Measurements from ENCODE around the gene GSK3B. TPM values are rescaled to one million over a fixed set of nuclear protein-coding genes. Genes with fewer than 3 reads are reported as not detected.
"Not testable (repeated sequence)": the region's sequence is repeated elsewhere in the genome, so short reads cannot be mapped to it uniquely, and the experiment has no call there.

Gene GSK3B
- polyA plus RNA-seq, 4 donors, result 13.5 to 32.2 (median 21.2) TPM

DNA sequence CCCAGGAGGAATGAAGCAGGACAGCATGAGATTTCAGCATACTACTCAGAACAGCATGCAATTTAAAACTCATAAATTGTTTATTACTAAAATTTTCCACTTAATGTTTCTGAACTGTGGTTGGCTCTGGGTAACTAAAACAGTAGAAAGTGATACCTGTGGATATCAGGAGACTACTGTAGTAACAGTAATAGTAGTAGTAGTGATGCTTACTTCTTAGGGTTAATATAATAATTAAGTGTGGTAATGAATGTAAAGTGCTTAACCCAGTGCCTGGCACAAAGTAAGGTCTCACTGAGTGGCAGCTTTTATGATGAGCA lies 195.1 kb downstream of the GSK3B start:
- Histone ChIP-seq H3K4me3 (ENCODE audit: low read depth in 1 of 3, low read length in 3 of 3) (no peak overlapping the region), H3K4me1 (ENCODE audit: control insufficient read depth in 3 of 3, insufficient read depth in 2 of 3, low read depth in 1 of 3, low read length in 2 of 3) (no peaks in the 10 kb centered on the region), H3K36me3 (ENCODE audit: control insufficient read depth in 3 of 3, insufficient read depth in 2 of 3, low read depth in 1 of 3, low read length in 3 of 3) (peaks cover 0 to 11% (median 4%) of the 10 kb centered on the region in 3 donors), H3K27me3 (ENCODE audit: control insufficient read depth in 3 of 3, insufficient read depth in 3 of 3, low read length in 3 of 3) (no peaks in the 10 kb centered on the region), H3K27ac (ENCODE audit: low read depth in 1 of 3, low read length in 2 of 3) (no peak overlapping the region), H3K9me3 (ENCODE audit: control insufficient read depth in 2 of 2, insufficient read depth in 1 of 2, low read depth in 1 of 2, low read length in 1 of 2) (peaks cover 0 to 4% of the 10 kb centered on the region in 2 donors)
- no peak for FAIRE-seq
- no peak for DNase-seq

DNA sequence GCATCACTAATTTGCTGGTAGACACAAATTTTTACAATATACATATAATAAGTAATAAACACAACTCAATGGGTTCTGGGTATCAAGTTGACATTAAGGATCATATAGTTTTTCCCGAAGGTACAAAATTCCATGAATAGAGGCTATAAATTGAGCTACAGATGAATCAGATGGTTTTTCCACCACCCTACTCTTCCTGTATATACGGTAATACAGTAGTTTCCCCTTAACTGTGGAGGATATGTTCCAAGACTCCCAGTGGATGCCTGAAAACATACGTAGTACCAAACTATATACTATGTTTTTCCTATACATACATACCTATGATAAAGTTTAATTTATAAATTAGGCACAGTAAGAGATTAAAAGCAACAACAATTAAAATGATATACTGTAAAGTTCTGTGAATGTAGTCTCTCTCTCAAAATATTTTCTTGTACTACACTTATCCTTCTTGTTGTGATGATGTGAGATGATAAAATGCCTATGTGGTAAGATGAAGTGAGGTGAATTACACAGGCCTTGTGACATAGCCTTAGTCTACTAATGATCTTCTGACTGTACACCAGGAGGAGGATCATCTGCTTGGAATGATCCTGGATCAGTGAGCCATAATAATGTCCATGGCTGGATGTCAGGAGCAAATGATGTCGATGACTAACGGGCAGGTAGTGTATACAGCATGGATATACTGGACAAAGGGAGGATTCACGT lies 195.6 kb downstream of the GSK3B start:
- no peak overlapping the region for H3K4me3 ChIP-seq (ENCODE audit: low read depth in 1 of 3, low read length in 3 of 3)
- H3K9me3 ChIP-seq (ENCODE audit: control insufficient read depth in 2 of 2, insufficient read depth in 1 of 2, low read depth in 1 of 2, low read length in 1 of 2), result peaks cover 0 to 4% of the 10 kb centered on the region in 2 donors
- DNase-seq (no peak), FAIRE-seq (no peak)
- WGBS, 3 donors, result 96 to 97% (median 97%) methylated on average over 6 of the region's 6 CpGs
- no peaks in the 10 kb centered on the region for H3K4me1 ChIP-seq (ENCODE audit: control insufficient read depth in 3 of 3, insufficient read depth in 2 of 3, low read depth in 1 of 3, low read length in 2 of 3)
- H3K27me3 ChIP-seq (ENCODE audit: control insufficient read depth in 3 of 3, insufficient read depth in 3 of 3, low read length in 3 of 3), result no peaks in the 10 kb centered on the region
- peaks cover 0 to 11% (median 4%) of the 10 kb centered on the region in 3 donors for H3K36me3 ChIP-seq (ENCODE audit: control insufficient read depth in 3 of 3, insufficient read depth in 2 of 3, low read depth in 1 of 3, low read length in 3 of 3)
- H3K27ac ChIP-seq (ENCODE audit: low read depth in 1 of 3, low read length in 2 of 3), result no peak overlapping the region

DNA sequence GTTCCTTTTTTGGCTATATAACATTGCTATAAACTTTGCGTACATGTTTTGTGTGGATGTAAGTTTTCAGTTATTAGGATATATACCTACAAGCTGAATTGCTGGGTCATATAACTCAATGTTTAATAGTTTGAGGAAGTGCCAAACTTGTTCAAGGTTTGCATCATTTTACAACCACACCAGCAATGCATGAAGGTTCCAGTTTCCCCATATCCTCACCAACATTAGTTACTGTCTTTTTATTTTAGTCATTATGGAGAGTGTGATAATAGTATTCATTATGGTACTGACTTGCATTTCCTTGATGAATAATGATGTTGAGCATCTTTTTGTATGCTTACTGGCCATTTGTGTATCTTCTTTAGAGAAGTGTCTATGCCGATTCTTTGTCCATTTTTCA lies 200.1 kb downstream of the GSK3B start:
- Histone ChIP-seq H3K4me1 (ENCODE audit: control insufficient read depth in 3 of 3, insufficient read depth in 2 of 3, low read depth in 1 of 3, low read length in 2 of 3) (no peaks in the 10 kb centered on the region), H3K4me3 (ENCODE audit: low read depth in 1 of 3, low read length in 3 of 3) (no peak overlapping the region), H3K27ac (ENCODE audit: low read depth in 1 of 3, low read length in 2 of 3) (no peak overlapping the region), H3K9me3 (ENCODE audit: control insufficient read depth in 2 of 2, insufficient read depth in 1 of 2, low read depth in 1 of 2, low read length in 1 of 2) (peaks cover 0 to 4% of the 10 kb centered on the region in 2 donors), H3K27me3 (ENCODE audit: control insufficient read depth in 3 of 3, insufficient read depth in 3 of 3, low read length in 3 of 3) (no peaks in the 10 kb centered on the region), H3K36me3 (ENCODE audit: control insufficient read depth in 3 of 3, insufficient read depth in 2 of 3, low read depth in 1 of 3, low read length in 3 of 3) (peaks cover 0 to 7% (median 4%) of the 10 kb centered on the region in 3 donors)
- FAIRE-seq, result no peak
- 92 to 100% (median 97%) methylated on average over 2 of the region's 2 CpGs for WGBS, 3 donors
- no peak for DNase-seq

DNA sequence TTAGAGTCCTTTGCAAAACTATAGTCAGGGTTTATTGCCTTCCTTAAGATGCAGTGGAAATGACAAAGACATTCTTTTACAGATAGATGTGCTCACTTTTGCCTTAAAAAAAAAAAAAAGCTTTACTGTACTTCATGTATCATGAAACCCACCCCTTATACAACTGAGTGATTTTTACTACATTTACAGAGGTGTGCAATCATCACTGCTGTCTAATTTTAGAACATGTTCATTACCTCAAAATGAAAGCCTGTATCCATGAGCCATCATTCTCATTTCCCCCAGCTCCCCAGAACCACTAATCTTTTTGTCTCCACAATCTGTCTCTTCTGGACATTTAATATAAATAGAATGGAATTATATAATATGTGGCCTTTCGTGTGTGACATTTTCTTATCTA lies 200.5 kb downstream of the GSK3B start:
- Histone ChIP-seq H3K4me1 (ENCODE audit: control insufficient read depth in 3 of 3, insufficient read depth in 2 of 3, low read depth in 1 of 3, low read length in 2 of 3) (no peaks in the 10 kb centered on the region), H3K36me3 (ENCODE audit: control insufficient read depth in 3 of 3, insufficient read depth in 2 of 3, low read depth in 1 of 3, low read length in 3 of 3) (peaks cover 0 to 8% (median under 1%) of the 10 kb centered on the region in 3 donors), H3K9me3 (ENCODE audit: control insufficient read depth in 2 of 2, insufficient read depth in 1 of 2, low read depth in 1 of 2, low read length in 1 of 2) (peaks cover 0 to 8% of the 10 kb centered on the region in 2 donors), H3K4me3 (ENCODE audit: low read depth in 1 of 3, low read length in 3 of 3) (no peak overlapping the region), H3K27ac (ENCODE audit: low read depth in 1 of 3, low read length in 2 of 3) (no peak overlapping the region), H3K27me3 (ENCODE audit: control insufficient read depth in 3 of 3, insufficient read depth in 3 of 3, low read length in 3 of 3) (no peaks in the 10 kb centered on the region)
- 74 to 86% (median 77%) methylated on average over 1 of the region's 1 CpG for WGBS, 3 donors
- FAIRE-seq (no peak), DNase-seq (no peak)

DNA sequence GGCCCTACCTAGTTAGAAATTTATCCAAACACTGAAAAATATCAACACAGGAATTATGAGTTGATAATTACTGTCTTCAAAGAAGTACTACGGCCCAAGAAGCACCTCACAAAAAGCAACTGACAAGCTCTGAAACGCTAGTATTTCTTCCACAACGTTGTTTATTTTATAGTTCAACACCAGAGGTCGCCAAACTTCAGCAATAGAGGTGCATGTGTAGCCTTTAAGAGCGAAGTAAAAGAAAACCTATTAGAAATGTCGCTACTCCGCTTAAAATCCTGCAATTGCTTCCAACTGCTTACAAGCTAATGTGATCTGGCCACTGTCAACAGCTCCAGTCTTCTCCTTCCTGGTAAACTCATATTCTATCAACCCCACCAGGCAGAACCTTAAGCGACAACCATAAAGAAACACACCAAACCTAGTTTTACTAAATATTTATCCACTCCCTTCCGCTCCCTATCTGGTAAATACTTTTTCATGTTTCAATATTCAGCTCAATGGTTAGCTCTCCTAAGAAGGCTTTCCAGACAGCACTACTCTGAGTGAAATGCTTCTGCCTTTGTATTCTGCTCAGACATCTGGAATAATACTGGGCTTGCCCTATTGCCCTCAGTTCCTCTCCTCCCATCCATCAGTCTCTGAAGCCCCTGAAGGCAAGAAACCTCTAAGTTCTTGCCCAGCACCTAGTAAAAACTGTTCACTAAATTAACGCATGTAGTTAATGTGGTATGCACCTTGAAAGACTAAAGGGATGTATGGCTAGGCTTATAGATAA lies 202.1 kb downstream of the GSK3B start:
- DNase-seq (peak; percentile 75 to 80), FAIRE-seq (no peak)
- no peaks in the 10 kb centered on the region for H3K4me1 ChIP-seq (ENCODE audit: control insufficient read depth in 3 of 3, insufficient read depth in 2 of 3, low read depth in 1 of 3, low read length in 2 of 3)
- no peak overlapping the region for H3K27ac ChIP-seq (ENCODE audit: low read depth in 1 of 3, low read length in 2 of 3)
- H3K36me3 ChIP-seq (ENCODE audit: control insufficient read depth in 3 of 3, insufficient read depth in 2 of 3, low read depth in 1 of 3, low read length in 3 of 3), result peaks cover 0 to 9% (median 0%) of the 10 kb centered on the region in 3 donors
- 33 to 46% (median 39%) methylated on average over 10 of the region's 10 CpGs for WGBS, 3 donors
- H3K9me3 ChIP-seq (ENCODE audit: control insufficient read depth in 2 of 2, insufficient read depth in 1 of 2, low read depth in 1 of 2, low read length in 1 of 2), result peaks cover 0 to 13% of the 10 kb centered on the region in 2 donors
- no peaks in the 10 kb centered on the region for H3K27me3 ChIP-seq (ENCODE audit: control insufficient read depth in 3 of 3, insufficient read depth in 3 of 3, low read length in 3 of 3)
- no peak overlapping the region for H3K4me3 ChIP-seq (ENCODE audit: low read depth in 1 of 3, low read length in 3 of 3)

DNA sequence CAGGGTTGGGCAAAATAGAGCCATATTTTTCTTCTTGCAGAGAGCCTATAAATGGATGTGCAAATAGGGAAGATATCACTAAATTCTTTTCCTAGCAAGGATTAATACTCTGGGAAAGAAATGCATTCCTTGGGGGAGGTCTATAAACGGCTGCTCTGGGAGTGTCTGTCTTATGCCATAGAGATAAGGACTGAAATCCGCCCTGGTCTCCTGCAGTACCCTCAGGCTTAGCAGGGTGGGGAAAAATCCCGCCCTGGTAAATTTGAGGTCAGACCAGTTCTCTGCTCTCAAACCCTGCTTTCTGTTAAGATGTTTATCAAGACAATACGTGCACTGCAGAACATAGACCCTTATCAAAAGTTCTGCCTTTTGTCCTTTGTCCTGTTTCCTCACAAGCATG lies 205.6 kb downstream of the GSK3B start:
- H3K27me3 ChIP-seq (ENCODE audit: control insufficient read depth in 3 of 3, insufficient read depth in 3 of 3, low read length in 3 of 3); H3K27ac ChIP-seq (ENCODE audit: low read depth in 1 of 3, low read length in 2 of 3); H3K4me1 ChIP-seq (ENCODE audit: control insufficient read depth in 3 of 3, insufficient read depth in 2 of 3, low read depth in 1 of 3, low read length in 2 of 3); H3K36me3 ChIP-seq (ENCODE audit: control insufficient read depth in 3 of 3, insufficient read depth in 2 of 3, low read depth in 1 of 3, low read length in 3 of 3); H3K9me3 ChIP-seq (ENCODE audit: control insufficient read depth in 2 of 2, insufficient read depth in 1 of 2, low read depth in 1 of 2, low read length in 1 of 2); FAIRE-seq; H3K4me3 ChIP-seq (ENCODE audit: low read depth in 1 of 3, low read length in 3 of 3): not testable (repeated sequence)
- 69 to 91% (median 80%) methylated on average over 4 of the region's 4 CpGs for WGBS, 3 donors
- DNase-seq, result peak; percentile 10 to 31

DNA sequence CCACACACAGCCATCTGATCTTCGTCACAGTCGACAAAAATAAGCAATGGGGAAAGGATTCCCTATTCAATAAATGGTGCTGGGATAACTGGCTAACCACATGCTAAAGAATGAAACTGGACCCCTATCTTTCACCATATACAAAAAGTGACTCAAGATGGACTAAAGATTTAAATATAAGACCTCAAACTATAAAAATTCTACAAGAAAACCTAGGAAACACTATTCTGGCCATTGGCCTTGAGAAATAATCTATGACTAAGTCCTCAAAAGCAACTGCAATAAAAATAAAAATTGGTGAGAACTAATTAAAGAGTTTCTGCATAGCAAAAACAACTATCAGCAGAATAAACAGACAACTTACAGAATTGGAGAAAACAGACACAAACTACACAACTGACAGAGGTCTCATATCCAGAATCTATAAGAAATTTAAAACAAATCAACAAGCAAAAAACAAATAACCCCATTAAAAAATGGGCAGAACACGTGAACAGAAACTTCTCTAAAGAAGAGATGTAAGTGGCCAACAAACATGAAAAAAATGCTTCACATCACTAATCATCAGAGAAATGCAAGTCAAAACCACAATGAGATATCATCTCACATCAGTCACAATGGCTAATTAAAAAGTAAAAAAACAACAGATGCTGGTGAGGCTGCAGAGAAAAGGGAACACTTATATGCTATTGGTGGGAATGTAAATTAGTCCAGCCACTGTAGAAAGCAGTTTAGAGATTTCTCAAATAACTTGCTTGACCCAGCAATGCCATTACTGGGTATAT lies 208.3 kb downstream of the GSK3B start:
- WGBS, 3 donors, result 94 to 97% (median 97%) methylated on average over 3 of the region's 3 CpGs
- no peaks in the 10 kb centered on the region for H3K27me3 ChIP-seq (ENCODE audit: control insufficient read depth in 3 of 3, insufficient read depth in 3 of 3, low read length in 3 of 3)
- H3K4me3 ChIP-seq (ENCODE audit: low read depth in 1 of 3, low read length in 3 of 3), result no peak overlapping the region
- FAIRE-seq, result no peak
- no peaks in the 10 kb centered on the region for H3K4me1 ChIP-seq (ENCODE audit: control insufficient read depth in 3 of 3, insufficient read depth in 2 of 3, low read depth in 1 of 3, low read length in 2 of 3)
- H3K27ac ChIP-seq (ENCODE audit: low read depth in 1 of 3, low read length in 2 of 3), result no peak overlapping the region
- H3K36me3 ChIP-seq (ENCODE audit: control insufficient read depth in 3 of 3, insufficient read depth in 2 of 3, low read depth in 1 of 3, low read length in 3 of 3), result peaks cover 0 to 2% (median 0%) of the 10 kb centered on the region in 3 donors
- DNase-seq, result no peak
- peaks cover 0 to 9% of the 10 kb centered on the region in 2 donors for H3K9me3 ChIP-seq (ENCODE audit: control insufficient read depth in 2 of 2, insufficient read depth in 1 of 2, low read depth in 1 of 2, low read length in 1 of 2)

DNA sequence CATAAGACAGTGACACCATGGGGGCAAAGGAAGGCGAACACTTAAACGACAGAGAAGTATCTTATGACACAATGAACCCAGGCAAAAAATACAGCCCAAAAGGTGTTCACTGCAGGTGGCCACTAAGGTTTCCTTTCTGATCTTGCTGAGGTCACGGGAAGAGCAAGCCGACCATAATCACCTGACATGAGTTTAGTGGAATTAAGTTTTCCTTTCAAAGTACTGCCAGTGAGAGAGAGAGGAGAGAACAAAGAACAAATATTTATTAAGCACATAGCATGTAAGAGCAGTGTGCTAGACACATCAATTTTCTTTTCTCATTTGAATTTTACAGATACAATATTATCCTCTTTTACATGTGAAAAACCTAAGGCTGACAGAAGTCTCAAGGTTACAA lies 210.1 kb downstream of the GSK3B start:
- Histone ChIP-seq H3K4me3 (ENCODE audit: low read depth in 1 of 3, low read length in 3 of 3) (no peak overlapping the region), H3K4me1 (ENCODE audit: control insufficient read depth in 3 of 3, insufficient read depth in 2 of 3, low read depth in 1 of 3, low read length in 2 of 3) (no peaks in the 10 kb centered on the region), H3K27me3 (ENCODE audit: control insufficient read depth in 3 of 3, insufficient read depth in 3 of 3, low read length in 3 of 3) (no peaks in the 10 kb centered on the region), H3K27ac (ENCODE audit: low read depth in 1 of 3, low read length in 2 of 3) (no peak overlapping the region), H3K36me3 (ENCODE audit: control insufficient read depth in 3 of 3, insufficient read depth in 2 of 3, low read depth in 1 of 3, low read length in 3 of 3) (peaks cover 0 to 6% (median 2%) of the 10 kb centered on the region in 3 donors), H3K9me3 (ENCODE audit: control insufficient read depth in 2 of 2, insufficient read depth in 1 of 2, low read depth in 1 of 2, low read length in 1 of 2) (peaks cover 0 to 9% of the 10 kb centered on the region in 2 donors)
- no peak for DNase-seq
- WGBS, 3 donors, result 91 to 95% (median 93%) methylated on average over 4 of the region's 4 CpGs
- FAIRE-seq, result no peak

All from small intestine (tissue), 7 donors.